Pons (tissue), 1 donor: Measurements from ENCODE around the gene KCTD11.

Experiments
- DNase-seq: peaks from one replicate; pipeline ENCODE4 v3.0.0-alpha.2; 2016; ENCODE audit warnings: low spot score

KCTD11 gene

GRCh38 chr17:7351665-7352502 is at the start of gene KCTD11:
TSS of gene KCTD11 (plus strand) at chr17:7352162.
- DNase-seq = peak; percentile 85

GRCh38 chr17:7304179-7304578 is 47.8 kb upstream of the KCTD11 start:
- no peak for DNase-seq

- DNase-seq = peak; percentile 100
These were observed 44.9 kb upstream of the KCTD11 start, which contains the start of gene EIF5A for GRCh38 chr17:7306911-7307685. TSS of gene EIF5A (plus strand) at chr17:7307628. CDS start at chr17:7309636, 2,008 bp downstream.

GRCh38 chr17:7307686-7308624 is 44.0 kb upstream of the KCTD11 start:
- no peak for DNase-seq

- DNase-seq = peak; percentile 75
These were observed 43.1 kb upstream of the KCTD11 start for GRCh38 chr17:7308625-7309433.

- DNase-seq = no peak
These were observed 42.3 kb upstream of the KCTD11 start for GRCh38 chr17:7309628-7310027.

- DNase-seq = no peak
These were observed 40.8 kb upstream of the KCTD11 start for GRCh38 chr17:7311110-7311705.

GRCh38 chr17:7312432-7313087 is 39.4 kb upstream of the KCTD11 start:
- DNase-seq = no peak

GRCh38 chr17:7313088-7313889 is 38.7 kb upstream of the KCTD11 start:
- DNase-seq = no peak

- no peak for DNase-seq
These were observed 37.9 kb upstream of the KCTD11 start for GRCh38 chr17:7313890-7314718.

- peak; percentile 70 for DNase-seq
These were observed 37.0 kb upstream of the KCTD11 start, which contains the start of gene GPS2 for GRCh38 chr17:7314719-7315569. TSS of gene GPS2 (minus strand) at chr17:7315360. CDS start at chr17:7315052, 308 bp downstream.

- no peak for DNase-seq
These were observed 36.3 kb upstream of the KCTD11 start for GRCh38 chr17:7315570-7316235.

GRCh38 chr17:7317161-7317803 is 34.7 kb upstream of the KCTD11 start:
- DNase-seq = no peak

- DNase-seq = no peak
These were observed 33.7 kb upstream of the KCTD11 start for GRCh38 chr17:7318121-7318860.

GRCh38 chr17:7321466-7321865 is 30.5 kb upstream of the KCTD11 start:
- no peak for DNase-seq
